22Rv1 (cell line): ENCODE results near the gene PCSK6.
"Not testable (repeated sequence)": the region's sequence is repeated elsewhere in the genome, so short reads cannot be mapped to it uniquely, and the experiment has no call there.

Experiments
- H3K27ac ChIP-seq: fragments of 450-650 bp; 2 replicates; pipeline ENCODE4 v1.5.1; 2017
- ZFX ChIP-seq: fragments of 450-650 bp; IDR thresholded peaks from 2 replicates; pipeline ENCODE4 v1.6.1; 2017; ENCODE audit warnings: antibody characterized with exemption, borderline replicate concordance
- TF ChIP-seq, protein P1 (sequence below): fragments of 450-650 bp; IDR thresholded peaks from 2 replicates; pipeline ENCODE4 v1.5.1; 2017; ENCODE audit warnings: mild to moderate bottlenecking

PCSK6 gene

DNA sequence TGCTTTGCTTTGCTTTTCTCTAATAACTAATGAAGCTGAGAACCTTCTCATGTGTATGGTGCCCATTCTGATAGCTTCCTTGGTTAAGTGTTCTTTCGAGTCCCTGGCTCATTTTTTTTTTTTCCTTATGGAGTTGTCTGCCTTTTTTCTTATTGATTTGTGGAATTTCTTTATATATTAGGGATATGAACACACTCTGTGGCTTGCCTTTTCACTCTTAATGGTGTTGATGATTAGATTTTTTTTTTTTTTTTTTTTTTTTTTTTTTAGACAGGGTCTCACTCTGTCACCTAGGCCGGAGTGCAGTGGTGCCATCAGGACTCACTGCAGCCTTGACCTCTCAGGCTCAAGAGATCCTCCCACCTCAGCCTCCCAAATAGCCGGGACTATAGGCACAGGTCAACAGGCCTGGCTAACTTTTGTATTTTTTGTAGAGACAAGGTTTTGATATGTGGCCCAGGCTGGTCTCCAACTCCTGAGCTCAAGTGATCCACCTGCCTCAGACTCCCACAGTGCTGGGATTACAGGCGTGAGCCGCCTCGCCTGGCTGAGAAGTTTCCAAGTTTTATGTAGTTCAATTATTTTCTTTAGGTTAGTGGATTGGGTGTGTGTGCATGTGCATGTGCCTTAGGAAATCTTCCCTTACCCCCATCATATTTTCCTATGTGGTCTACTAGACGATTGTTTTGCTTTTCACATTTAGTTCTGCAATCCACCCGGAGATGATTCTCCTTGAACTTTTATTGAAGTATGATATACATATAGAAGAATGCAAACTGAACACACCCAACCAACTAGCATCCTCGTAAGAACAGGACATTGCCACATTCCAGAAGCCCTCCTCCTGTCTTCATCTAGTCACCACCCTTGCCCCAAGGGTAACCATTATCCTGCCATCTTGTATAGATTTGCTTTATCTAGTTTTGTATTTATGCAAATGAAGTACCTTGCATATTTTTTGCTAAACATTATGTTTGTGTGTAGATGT lies 192.8 kb downstream of the PCSK6 start:
- H3K27ac ChIP-seq: peak overlapping the region; percentile 95
- TF ChIP-seq ZFX: no peak
- TF ChIP-seq, protein P1, sequence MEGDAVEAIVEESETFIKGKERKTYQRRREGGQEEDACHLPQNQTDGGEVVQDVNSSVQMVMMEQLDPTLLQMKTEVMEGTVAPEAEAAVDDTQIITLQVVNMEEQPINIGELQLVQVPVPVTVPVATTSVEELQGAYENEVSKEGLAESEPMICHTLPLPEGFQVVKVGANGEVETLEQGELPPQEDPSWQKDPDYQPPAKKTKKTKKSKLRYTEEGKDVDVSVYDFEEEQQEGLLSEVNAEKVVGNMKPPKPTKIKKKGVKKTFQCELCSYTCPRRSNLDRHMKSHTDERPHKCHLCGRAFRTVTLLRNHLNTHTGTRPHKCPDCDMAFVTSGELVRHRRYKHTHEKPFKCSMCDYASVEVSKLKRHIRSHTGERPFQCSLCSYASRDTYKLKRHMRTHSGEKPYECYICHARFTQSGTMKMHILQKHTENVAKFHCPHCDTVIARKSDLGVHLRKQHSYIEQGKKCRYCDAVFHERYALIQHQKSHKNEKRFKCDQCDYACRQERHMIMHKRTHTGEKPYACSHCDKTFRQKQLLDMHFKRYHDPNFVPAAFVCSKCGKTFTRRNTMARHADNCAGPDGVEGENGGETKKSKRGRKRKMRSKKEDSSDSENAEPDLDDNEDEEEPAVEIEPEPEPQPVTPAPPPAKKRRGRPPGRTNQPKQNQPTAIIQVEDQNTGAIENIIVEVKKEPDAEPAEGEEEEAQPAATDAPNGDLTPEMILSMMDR: no peak

DNA sequence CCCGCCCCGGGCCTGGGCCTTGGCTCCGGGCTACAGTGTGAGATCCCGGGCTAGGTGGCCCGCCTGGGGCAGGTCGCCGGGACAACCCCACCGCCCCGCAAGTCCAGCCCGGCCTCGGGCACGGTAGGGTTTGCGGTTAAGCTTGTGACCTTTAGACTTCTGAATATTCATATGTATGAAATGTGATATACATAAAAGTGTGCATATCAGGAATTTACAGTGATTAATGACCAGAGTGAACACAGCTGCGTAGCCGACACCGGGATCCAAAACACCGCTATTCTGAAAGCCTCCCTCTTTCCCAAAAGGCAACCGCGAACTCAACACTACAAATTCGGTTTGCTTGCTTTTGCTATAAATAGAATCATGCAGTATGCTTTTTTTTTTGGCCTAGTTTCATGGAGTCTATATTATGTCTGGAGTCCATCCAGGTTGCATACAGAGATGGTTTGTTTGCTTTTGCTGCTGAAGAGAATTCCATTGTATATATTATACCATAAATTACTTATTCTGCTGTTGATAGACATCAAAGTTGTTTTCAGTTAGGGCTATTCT lies 193.8 kb downstream of the PCSK6 start:
- H3K27ac ChIP-seq: peak overlapping the region; percentile 95
- TF ChIP-seq, protein P1: no peak
- TF ChIP-seq ZFX: no peak

DNA sequence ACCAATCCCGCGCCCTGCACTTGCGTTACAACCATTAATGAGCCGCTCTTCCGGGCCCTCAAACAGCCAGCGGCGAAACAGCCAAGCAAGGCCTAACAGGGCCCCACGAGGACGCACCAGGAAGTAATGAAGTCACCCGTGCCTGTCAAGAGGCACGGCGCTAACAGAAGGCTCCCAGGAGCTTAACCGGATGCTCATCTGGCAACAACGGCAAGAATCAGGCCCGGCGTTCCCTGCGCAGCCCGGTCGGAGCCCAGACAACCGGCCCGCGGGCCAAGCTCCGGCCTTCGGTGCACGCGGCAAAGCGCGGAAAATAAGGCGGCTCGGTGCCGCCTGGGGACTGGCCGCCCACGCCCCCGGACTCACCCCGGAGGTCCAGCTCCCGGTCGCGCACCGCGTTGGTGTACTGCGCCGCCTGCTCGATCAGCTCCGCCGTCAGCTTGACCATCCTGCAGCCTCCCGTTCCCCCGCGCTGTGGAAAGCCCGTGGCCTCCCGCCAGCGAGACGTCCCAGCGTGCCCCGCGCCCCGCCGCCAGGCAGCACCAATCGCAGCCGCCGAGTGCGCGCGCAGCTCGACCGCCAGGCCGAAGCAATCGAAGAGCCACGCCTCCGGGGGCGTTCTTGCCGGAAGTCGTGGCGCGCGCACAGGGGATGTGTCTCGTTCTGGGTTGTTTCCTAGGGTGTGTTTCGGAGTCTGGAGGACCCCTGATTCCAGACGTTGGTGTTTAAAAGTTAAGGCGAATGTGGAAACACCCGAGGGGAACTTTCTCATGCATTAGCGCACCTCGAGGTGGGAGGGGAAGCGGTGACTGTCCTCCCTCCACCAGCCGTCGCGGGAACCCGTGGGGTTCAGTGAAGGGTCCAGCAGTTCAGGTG lies 194.5 kb downstream of the PCSK6 start, which contains the start of gene SNRPA1:
Gene SNRPA1 (minus strand): TSS at position 518 of the 876 bp plus-strand sequence. CDS start 70 bp downstream, at position 448.
- 0 out of 2 replicates have a peak, but pooled peaks have one; percentile 20 for TF ChIP-seq ZFX
- TF ChIP-seq, protein P1: no peak
- peak within 1 kb of the TSS; percentile 95 for H3K27ac ChIP-seq

DNA sequence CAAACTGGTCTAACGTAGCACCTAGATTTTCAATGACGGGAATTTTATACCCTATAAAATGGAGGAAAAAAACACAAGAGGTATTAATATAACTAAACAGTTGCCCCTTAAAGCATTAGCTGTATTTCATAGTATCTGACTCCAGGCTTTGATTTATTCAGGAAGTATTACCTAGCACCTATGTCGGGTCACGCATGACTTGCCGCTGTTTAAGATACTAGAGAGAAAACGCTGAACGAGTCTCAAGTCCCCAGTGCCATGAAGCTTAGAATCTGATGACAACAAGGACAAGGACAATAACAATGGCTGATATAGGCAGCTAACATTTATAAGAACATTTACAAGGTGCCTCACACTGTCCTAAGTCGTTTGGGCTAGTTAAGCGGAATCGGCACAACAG lies 196.4 kb downstream of the PCSK6 start:
- peak overlapping the region; percentile 95; the same call in 1 of the 2 replicates for H3K27ac ChIP-seq
- TF ChIP-seq, protein P1: no peak
- no peak for TF ChIP-seq ZFX

DNA sequence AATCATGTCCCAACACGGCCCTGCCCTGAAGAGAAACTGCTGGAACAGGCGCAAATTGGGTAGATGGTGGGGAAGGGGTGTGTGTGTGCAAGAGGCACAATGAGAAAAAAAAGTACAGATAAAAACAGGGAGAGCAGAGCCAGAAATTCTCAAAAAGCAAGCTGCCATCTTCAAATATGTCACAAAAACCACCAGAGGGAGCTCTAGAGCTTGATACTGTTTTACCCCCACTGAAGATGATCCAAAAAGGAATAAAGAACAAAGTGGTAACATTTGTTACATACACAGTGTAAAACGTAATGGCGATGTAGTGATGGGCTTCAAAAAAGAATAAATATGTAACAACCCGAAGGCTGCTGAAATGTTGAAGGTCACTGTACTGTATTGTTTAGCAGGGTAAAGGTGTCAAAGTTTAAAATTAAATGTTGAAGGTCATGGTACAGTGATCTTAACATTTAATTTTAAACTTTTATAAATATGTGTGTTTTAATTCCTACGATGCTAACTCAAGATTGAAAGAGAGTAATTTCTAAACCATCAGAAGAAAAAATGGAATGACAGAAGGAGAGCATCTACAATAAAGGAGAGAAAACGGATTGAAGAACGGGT lies 200.5 kb downstream of the PCSK6 start:
- TF ChIP-seq, protein P1: peak; percentile 84
- no peak for TF ChIP-seq ZFX

DNA sequence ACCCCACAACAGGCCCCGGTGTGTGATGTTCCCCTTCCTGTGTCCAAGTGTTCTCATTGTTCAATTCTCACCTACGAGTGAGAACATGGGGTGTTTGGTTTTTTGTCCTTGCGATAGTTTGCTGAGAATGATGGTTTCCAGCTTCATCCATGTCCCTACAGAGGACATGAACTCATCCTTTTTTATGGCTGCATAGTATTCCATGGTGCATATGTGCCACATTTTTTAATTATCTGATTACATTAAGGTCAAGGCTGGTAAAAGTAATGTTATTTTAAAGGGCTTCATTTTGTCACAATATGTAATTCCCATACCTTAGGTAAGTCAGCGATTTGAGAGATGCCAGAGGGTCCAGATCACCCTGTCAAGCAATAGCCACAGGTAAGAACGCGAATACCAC lies 202.2 kb downstream of the PCSK6 start:
- not testable (repeated sequence) for H3K27ac ChIP-seq

More for the DNA sequence above, 200.5 kb downstream of the PCSK6 start:
- H3K27ac ChIP-seq: no peak overlapping the region
